HG03045 (cell line): ENCODE results near the gene ME2.
"Not testable (repeated sequence)": the region's sequence is repeated elsewhere in the genome, so short reads cannot be mapped to it uniquely, and the experiment has no call there.

Source experiments
- ATAC-seq: cut with Tn5 transposase; IDR thresholded peaks from one replicate; pipeline ENCODE4 v1.9.1; 2021; ENCODE audit warnings: mild to moderate bottlenecking, moderate library complexity; ENCODE audit not compliant: unreplicated experiment

ME2 gene

DNA sequence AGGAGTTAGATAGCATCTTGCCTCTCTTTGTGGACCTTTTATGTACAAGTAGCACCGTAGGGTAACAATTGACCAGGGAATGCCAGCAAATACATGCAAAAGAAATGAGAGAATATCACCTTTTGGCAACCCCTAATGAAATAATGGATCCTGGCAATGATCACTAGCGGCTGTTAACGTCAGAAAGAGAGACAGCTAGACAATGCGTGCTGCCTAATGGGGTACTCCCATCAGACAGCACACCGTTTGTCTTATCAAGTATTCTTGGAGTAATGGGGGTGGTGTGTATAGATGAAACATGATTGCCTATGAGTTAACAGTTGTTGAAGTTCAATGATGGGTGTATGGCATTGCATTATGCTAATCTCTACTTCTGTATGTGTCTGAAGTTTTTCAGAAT, 90.5 kb downstream of the ME2 start:
- no peak for ATAC-seq

DNA sequence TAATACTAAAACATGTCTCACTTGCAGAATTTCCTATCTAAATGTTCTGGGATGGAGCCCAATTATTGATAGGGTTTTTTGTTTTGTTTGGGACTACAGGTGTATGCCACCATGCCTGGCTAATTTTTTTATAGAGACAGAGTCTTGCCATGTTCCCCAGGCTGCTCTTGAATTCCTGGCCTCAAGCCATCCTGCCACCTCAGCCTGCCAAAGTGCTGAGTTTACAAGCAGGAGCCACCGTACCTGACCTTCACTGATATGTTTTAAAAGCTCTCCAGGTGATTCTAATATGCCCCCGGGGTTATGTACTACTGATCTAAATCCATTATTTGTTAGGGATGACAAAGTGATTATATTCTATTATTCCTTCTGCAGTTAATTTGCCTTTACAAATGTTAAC, 91.1 kb downstream of the ME2 start:
- ATAC-seq = no peak

DNA sequence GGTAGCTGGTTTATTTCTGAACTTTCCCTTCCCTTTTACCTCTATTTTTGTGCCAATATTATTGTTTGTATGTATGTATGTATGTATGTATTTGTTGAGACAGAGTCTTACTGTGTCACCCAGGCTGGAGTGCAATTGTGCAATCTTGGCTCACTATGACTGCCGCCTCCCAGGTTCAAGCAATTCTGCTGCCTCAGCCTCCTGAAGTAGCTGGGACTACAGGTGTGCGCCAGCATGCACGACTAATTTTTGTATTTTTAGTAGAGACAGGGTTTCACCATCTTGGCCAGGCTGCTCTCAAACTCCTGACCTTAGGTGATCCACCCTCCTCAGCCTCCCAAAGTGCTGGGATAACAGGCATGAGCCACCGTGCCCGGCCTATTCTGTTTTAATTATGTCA, 93.5 kb downstream of the ME2 start:
- not testable (repeated sequence) for ATAC-seq

DNA sequence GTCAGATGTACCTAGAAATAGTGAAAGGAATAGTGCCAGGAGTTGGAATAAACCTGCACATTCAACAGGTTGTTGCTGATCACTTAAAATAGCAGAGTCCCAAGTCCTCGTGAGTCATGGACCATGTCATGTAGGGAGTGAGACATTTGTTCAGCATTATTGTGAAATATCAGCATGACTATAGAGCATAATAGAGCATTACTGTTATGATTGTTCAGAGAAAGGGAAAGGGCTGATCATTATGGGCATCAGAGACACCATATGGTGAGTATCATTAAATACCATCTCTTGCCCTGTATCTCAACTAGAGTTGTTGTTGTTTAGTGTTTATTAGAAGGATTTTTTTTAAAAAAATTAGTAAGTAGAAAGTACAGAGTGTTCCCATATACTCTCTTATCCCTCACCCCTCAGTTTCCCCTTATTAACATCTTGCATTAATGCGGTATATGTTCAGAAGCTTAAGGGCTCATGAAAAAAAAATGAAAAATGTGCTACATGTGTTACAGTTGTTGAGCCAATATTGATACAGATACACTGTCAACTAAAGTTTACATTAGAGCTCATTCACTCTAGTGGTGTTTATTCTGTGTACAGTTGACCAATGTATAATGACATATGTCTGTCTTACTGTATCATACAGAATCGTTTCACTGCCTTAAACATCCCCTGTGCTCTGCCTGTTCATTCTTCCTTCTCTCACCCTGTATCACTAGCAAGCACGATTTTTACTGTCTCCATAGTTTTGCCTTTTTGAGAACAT, 94.6 kb downstream of the ME2 start:
- ATAC-seq = no peak

- no peak for ATAC-seq
Measured at GRCh38 chr18:50977037-50977760, 98.3 kb downstream of the ME2 start.

DNA sequence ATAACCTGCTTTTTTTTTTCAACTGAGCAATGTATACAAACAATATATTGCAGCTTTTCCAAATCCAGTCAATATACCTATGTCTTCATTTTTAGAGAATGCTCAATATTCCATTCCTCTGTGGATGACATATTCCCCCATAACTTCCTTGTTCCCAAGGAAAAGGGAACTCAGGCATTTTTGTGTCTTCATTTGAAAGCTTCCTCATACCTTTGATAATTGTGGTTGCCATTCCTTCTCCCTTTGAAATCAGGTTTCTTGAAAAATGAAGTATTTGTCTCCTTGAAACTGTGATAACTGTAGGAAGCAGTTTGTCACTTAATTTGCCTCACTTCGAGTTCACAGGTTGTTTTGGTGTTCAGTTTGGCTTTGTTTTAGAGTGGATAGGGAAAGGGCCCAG, 102.5 kb downstream of the ME2 start:
- ATAC-seq = no peak

DNA sequence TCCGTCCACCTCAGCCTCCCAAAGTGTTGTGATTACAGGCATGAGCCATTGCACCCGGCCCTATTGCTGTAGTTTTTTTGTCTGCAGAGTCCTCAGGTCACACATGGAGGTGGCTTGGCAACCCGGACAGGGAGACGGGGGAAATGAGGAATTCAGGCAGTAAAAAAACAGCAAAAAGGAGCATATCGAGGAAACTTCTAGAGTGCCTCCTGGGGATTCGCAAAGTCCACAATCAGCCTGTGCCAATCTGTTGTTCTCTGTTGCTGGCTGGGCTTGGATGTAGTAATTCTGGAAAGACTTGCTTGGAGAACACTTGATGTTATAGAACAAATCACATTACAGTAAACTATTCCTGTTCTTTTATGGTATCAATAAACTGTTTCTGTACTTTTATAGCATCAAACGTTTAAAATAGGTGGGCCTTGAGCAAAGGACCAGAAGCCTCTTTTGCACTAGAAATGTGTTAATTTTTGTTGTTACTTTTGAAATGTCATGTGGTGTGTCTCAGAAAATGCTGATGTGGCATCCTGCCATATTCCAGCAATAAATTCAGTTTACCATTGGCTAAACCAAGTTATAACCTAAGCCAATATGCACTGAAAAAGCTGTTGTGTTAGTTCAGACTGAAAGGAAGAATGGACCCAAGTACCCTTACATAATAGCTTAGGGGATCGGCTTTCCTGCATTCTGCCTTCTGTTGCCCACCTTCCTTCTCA, 103.3 kb downstream of the ME2 start:
- ATAC-seq = no peak

GRCh38 chr18:50982802-50983179, 103.9 kb downstream of the ME2 start:
- no peak for ATAC-seq

DNA sequence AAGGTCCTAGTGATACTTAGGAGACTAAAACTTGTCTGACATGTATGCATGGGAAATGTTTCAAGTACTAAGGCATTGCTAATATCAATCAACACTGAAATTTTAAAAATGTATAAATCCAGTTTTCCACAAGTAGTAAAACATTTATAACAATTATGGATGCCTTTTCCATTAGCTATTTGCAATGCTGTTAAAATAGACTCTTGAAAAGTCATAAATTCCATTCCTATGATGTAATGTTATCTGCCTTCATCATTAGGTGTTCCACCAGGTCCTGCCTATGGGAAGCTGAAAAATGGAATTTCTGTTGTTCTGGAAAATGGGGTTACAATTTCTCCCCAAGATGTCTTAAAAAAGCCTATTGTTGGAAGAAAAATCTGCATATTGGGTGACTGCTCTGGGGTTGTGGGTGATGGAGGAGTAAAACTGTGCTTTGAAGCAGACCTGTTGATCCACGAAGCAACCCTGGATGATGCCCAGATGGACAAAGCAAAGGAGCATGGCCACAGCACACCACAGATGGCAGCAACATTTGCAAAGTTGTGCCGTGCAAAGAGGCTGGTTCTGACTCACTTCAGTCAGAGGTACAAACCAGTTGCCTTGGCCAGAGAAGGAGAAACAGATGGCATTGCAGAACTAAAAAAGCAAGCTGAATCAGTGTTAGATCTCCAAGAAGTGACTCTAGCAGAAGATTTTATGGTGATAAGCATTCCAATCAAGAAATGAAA, 107.6 kb downstream of the ME2 start:
- no peak for ATAC-seq

GRCh38 chr18:50987261-50987660, 108.3 kb downstream of the ME2 start:
- ATAC-seq = no peak

- no peak for ATAC-seq
Measured at GRCh38 chr18:50989711-50990110, 110.8 kb downstream of the ME2 start.

GRCh38 chr18:50992351-50992762, 113.4 kb downstream of the ME2 start:
- no peak for ATAC-seq

DNA sequence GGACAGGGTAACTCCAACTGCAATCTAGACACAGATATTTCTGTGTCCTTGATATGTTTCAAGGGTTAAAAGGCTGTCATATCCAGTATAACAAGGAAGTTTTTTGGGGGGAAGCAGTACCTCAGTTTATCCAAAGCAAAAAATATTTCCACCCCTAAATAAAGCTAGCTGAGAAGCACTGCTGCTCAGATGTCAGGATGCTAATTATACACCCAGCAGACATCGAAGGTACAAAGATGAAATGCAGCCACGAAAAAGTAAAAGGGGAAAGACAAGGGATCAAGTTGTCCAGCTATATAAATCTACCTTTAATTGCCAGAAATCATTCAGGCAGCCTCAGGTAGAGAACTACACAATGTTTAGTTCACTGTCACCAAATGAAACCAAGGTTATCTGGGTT, 115.1 kb downstream of the ME2 start:
- no peak for ATAC-seq

DNA sequence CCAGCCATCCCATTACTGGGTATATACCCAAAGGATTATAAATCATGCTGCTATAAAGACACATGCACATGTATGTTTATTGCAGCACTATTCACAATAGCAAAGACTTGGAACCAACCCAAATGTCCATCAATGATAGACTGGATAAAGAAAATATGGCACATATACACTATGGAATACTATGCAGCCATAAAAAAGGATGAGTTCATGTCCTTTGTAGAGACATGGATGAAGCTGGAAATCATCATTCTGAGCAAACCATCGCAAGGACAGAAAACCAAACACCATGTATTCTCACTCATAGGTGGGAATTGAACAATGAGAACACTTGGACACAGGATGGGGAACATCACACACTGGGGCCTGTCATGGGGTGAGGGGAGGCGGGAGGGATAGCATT, 124.3 kb downstream of the ME2 start:
- ATAC-seq = not testable (repeated sequence)
